ENCODE data around the gene ATXN2.
"Not testable (repeated sequence)": the region's sequence is repeated elsewhere in the genome, so short reads cannot be mapped to it uniquely, and the experiment has no call there.

ATXN2 gene

DNA sequence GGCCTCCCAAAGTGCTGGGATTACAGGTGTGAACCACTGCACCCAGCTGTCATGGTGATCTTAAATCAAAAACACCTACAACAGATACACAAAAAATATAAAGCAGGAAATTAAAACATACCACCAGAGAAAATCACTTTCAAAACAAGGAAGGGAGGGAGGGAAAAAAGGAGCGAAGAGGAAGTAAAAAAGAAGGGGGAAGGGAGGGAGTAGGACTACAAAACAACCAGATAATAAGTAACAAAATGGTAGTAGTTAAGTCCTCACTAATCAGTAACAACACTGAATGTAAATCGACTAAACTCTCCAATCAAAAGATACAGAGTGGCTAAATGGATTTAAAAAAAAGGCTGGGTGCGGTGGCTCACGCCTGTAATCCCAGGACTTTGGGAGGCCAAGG is 104.4 kb downstream of the ATXN2 start:
- H3K4me3 ChIP-seq (ENCODE audit: low read length): no peak overlapping the region
- no peak for DNase-seq (ENCODE audit: low read depth)
- TF ChIP-seq CTCF (IDR thresholded peaks at IDR 0.05; ENCODE audit: insufficient read depth, low read depth, low read length, missing control alignments): no peak

- peak; percentile 52 for DNase-seq (ENCODE audit: low read depth)
- not testable (repeated sequence) for H3K4me3 ChIP-seq (ENCODE audit: low read length)
Observed at GRCh38 chr12:111492979-111493378, 106.1 kb downstream of the ATXN2 start.

- no peak overlapping the region for H3K4me3 ChIP-seq (ENCODE audit: low read length)
- no peak for TF ChIP-seq CTCF (IDR thresholded peaks at IDR 0.05; ENCODE audit: insufficient read depth, low read depth, low read length, missing control alignments)
- no peak for DNase-seq (ENCODE audit: low read depth)
Observed at GRCh38 chr12:111488798-111489197, 110.3 kb downstream of the ATXN2 start.

GRCh38 chr12:111488271-111488670 is 110.8 kb downstream of the ATXN2 start:
- TF ChIP-seq CTCF (IDR thresholded peaks at IDR 0.05; ENCODE audit: insufficient read depth, low read depth, low read length, missing control alignments): no peak

DNA sequence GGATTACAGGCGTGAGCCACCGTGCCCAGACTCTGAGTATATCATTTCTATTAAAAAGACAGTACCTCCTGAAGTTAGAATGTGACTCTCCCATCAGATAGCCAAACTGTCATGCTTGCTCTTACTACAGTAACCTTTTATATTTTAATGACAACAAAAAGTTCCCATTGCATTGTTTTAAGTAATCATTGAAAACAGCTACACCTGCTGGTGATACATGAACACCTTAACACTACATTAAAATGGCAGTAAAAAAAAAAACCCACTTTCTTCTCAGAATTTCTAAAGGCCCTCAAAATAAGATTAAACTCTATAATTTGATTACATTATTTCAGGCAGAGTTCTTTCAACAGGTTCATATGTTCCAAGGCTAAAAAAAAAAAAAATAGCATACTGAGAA is 116.7 kb downstream of the ATXN2 start:
- DNase-seq (ENCODE audit: low read depth): no peak
- no peak overlapping the region for H3K4me3 ChIP-seq (ENCODE audit: low read length)
- peak; percentile 14 for TF ChIP-seq CTCF (IDR thresholded peaks at IDR 0.05; ENCODE audit: insufficient read depth, low read depth, low read length, missing control alignments)

More at GRCh38 chr12:111488271-111488670, 110.8 kb downstream of the ATXN2 start:
- DNase-seq (ENCODE audit: low read depth): no peak
- H3K4me3 ChIP-seq (ENCODE audit: low read length): no peak overlapping the region

GRCh38 chr12:111471236-111471635 is 127.9 kb downstream of the ATXN2 start:
- no peak for TF ChIP-seq CTCF (IDR thresholded peaks at IDR 0.05; ENCODE audit: insufficient read depth, low read depth, low read length, missing control alignments)
- no peak for DNase-seq (ENCODE audit: low read depth)
- H3K4me3 ChIP-seq (ENCODE audit: low read length): no peak overlapping the region

DNA sequence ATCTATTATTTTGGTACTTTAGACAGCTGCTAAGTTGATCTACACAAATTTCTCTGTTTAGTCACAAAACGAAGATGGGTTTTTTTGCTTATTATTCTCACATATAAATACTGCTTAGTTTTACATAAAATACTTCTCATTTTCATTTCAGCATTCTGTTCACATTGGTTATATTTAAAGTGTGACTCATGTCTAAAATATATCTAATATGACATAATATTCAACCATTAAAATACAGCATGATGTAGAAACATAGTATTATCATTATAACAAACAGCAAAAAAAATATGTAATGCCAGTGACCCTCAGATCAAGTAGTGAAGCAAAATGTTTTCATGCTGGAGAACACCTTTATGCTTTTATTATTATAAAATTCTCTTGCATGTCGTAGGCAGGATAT is 129.7 kb downstream of the ATXN2 start:
- no peak for TF ChIP-seq CTCF (IDR thresholded peaks at IDR 0.05; ENCODE audit: insufficient read depth, low read depth, low read length, missing control alignments)
- no peak for DNase-seq (ENCODE audit: low read depth)
- H3K4me3 ChIP-seq (ENCODE audit: low read length): no peak overlapping the region

DNA sequence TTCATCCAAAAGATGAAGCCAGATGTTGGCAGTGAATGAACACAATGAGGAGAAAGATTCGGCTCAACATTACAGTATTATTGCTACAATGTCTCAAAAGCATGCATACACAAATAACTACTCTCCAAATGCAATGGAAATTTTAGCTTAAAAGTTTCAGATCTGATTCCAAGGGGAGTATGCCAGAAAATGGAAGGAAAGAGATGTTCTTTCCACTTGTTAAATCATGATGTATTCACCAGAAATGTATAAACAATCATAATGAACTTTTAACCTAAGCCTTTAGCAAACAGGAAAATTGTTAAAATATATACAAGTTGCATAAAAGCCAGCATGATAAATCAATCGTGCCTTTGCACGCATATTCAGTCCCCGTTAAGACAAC is 131.3 kb downstream of the ATXN2 start:
- no peak for DNase-seq (ENCODE audit: low read depth)
- H3K4me3 ChIP-seq (ENCODE audit: low read length): no peak overlapping the region
- no peak for TF ChIP-seq CTCF (IDR thresholded peaks at IDR 0.05; ENCODE audit: insufficient read depth, low read depth, low read length, missing control alignments)
